Stimulated activated CD4-positive, alpha-beta T cell treated with anti-CD3 and anti-CD28 coated beads, Interleukin-12 subunit alpha, Interleukin-12 subunit beta, amount 100 ng/mL, for 24 hours (primary cell): ENCODE data around the gene CNNM1.

Experiments used
- DNase-seq, 2 experiments: peaks; one replicate each; pipeline ENCODE4 v3.0.0-alpha.2; 2020; ENCODE audit warnings: low read depth in 2 of 2

Gene CNNM1

GRCh38 chr10:99329304-99329553 is at the start of gene CNNM1:
CNNM1 (plus strand) TSS chr10:99329356; CDS start chr10:99329388, 32 bp downstream.
- no peak for DNase-seq

- DNase-seq: no peak
These were observed 49.5 kb upstream of the CNNM1 start for GRCh38 chr10:99279626-99280111.

- DNase-seq: no peak
These were observed 48.7 kb upstream of the CNNM1 start for GRCh38 chr10:99280472-99280871.

- DNase-seq: no peak
These were observed 43.3 kb upstream of the CNNM1 start for GRCh38 chr10:99285881-99286280.

GRCh38 chr10:99290306-99290705 is 38.9 kb upstream of the CNNM1 start:
- DNase-seq: no peak

GRCh38 chr10:99292159-99292558 is 37.0 kb upstream of the CNNM1 start:
- DNase-seq: no peak

GRCh38 chr10:99296605-99297004 is 32.6 kb upstream of the CNNM1 start:
- DNase-seq: no peak

GRCh38 chr10:99297033-99297432 is 32.1 kb upstream of the CNNM1 start:
- DNase-seq: no peak

- DNase-seq: no peak
These were observed 25.0 kb upstream of the CNNM1 start for GRCh38 chr10:99303899-99304861.

- no peak for DNase-seq
These were observed 24.3 kb upstream of the CNNM1 start for GRCh38 chr10:99304862-99305229.

GRCh38 chr10:99312501-99312900 is 16.7 kb upstream of the CNNM1 start:
- DNase-seq: no peak

- DNase-seq: no peak
These were observed 13.3 kb upstream of the CNNM1 start for GRCh38 chr10:99315853-99316252.

GRCh38 chr10:99316374-99316773 is 12.8 kb upstream of the CNNM1 start:
- no peak for DNase-seq

- DNase-seq: no peak
These were observed 11.1 kb upstream of the CNNM1 start for GRCh38 chr10:99318048-99318447.

- no peak for DNase-seq
These were observed 10.7 kb upstream of the CNNM1 start for GRCh38 chr10:99318475-99318874.

- no peak for DNase-seq
These were observed 3.9 kb upstream of the CNNM1 start for GRCh38 chr10:99325281-99325680.

GRCh38 chr10:99326871-99327270 is 2.3 kb upstream of the CNNM1 start:
- no peak for DNase-seq

- DNase-seq: peak in 1 of 2 experiments; percentile 36
These were observed 415 bp upstream of the CNNM1 start for GRCh38 chr10:99328579-99329303.

- DNase-seq: peak in 1 of 2 experiments; percentile 14
These were observed 594 bp downstream of the CNNM1 start for GRCh38 chr10:99329554-99330346.

- DNase-seq: peak in 1 of 2 experiments; percentile 6
These were observed 1.3 kb downstream of the CNNM1 start for GRCh38 chr10:99330347-99330924.

GRCh38 chr10:99331207-99331803 is 2.1 kb downstream of the CNNM1 start:
- DNase-seq: no peak
